Caco-2 (cell line): ENCODE measurements around the gene PTDSS2. TPM values are rescaled to one million over a fixed set of nuclear protein-coding genes. Genes with fewer than 3 reads are reported as not detected.
"Not testable (repeated sequence)": the region's sequence is repeated elsewhere in the genome, so short reads cannot be mapped to it uniquely, and the experiment has no call there.

ENCODE experiments used
- BruUV-seq: library from RNA; stranded (reverse); fragments of 400-500 nt; replicated peaks from 2 replicates; lab custom pipeline; 2021; lab: Mats Ljungman, UMichigan
- CTCF ChIA-PET: fragments of 300-600 bp; sonication (Branson Sonifier 250); formaldehyde crosslinking; loops from one replicate; lab custom pipeline; 2022; ENCODE audit warnings: antibody characterized with exemption; lab: Charles Lee
- POLR2A ChIA-PET: fragments of 300-600 bp; sonication (Branson Sonifier 250); formaldehyde crosslinking; loops from one replicate; lab custom pipeline; 2022; ENCODE audit warnings: antibody characterized with exemption; lab: Charles Lee
- DNase-seq, 2 experiments: peaks; one replicate each; pipeline versions ENCODE4 v3.0.0 to v3.0.0-alpha.2; 2020 to 2022
- H3K27me3 ChIP-seq: replicated peaks from 2 replicates; pipeline ENCODE4 v1.6.0; 2011; ENCODE audit warnings: low read length; ENCODE audit not compliant: control insufficient read depth, insufficient read depth
- H3K36me3 ChIP-seq: 2 replicates; pipeline ENCODE4 v1.5.1; 2011; ENCODE audit warnings: low read length; ENCODE audit not compliant: control insufficient read depth, insufficient read depth
- H3K4me1 ChIP-seq: fragments of 250-450 bp; sonication (Bioruptor Pico); 2 replicates; pipeline ENCODE4 v1.5.1; 2020; ENCODE audit warnings: mild to moderate bottlenecking
- H3K4me3 ChIP-seq: 2 replicates; pipeline ENCODE4 v1.5.1; 2011; ENCODE audit warnings: low read depth, mild to moderate bottlenecking, control low read depth, low read length
- H3K9me3 ChIP-seq: fragments of 250-450 bp; sonication (Bioruptor Pico); 2 replicates; pipeline ENCODE4 v1.5.1; 2020; ENCODE audit warnings: mild to moderate bottlenecking, moderate library complexity
- H3K27ac Mint-ChIP-seq: one replicate; pipeline ENCODE4 v1.8.0; 2022; ENCODE audit warnings: mixed read lengths; ENCODE audit not compliant: unreplicated experiment
- H3K27me3 Mint-ChIP-seq: one replicate; pipeline ENCODE4 v1.8.0; 2022; ENCODE audit warnings: mixed read lengths; ENCODE audit not compliant: insufficient read depth, unreplicated experiment
- H3K36me3 Mint-ChIP-seq: one replicate; pipeline ENCODE4 v1.8.0; 2022; ENCODE audit warnings: mild to moderate bottlenecking, mixed read lengths; ENCODE audit not compliant: insufficient read depth, unreplicated experiment
- H3K4me1 Mint-ChIP-seq: one replicate; pipeline ENCODE4 v1.8.0; 2022; ENCODE audit warnings: low read depth, mixed read lengths; ENCODE audit not compliant: unreplicated experiment
- H3K4me3 Mint-ChIP-seq: one replicate; pipeline ENCODE4 v1.8.0; 2022; ENCODE audit warnings: mild to moderate bottlenecking, moderate library complexity, mixed read lengths; ENCODE audit not compliant: unreplicated experiment
- H3K9me3 Mint-ChIP-seq: one replicate; pipeline ENCODE4 v1.8.0; 2022; ENCODE audit warnings: mixed read lengths; ENCODE audit not compliant: unreplicated experiment
- CTCF ChIP-seq, 2 experiments: fragments of 200-600 bp in 1 of 2; IDR thresholded peaks; 1 replicate in 1 of 2; 2 replicates in 1 of 2; pipeline versions ENCODE4 v1.5.1 to v1.8.0; 2011 to 2022; ENCODE audit warnings: antibody characterized with exemption in 1 of 2, control low read depth in 1 of 2, inconsistent platforms in 1 of 2, low read depth in 1 of 2, low read length in 1 of 2, mild to moderate bottlenecking in 1 of 2, moderate library complexity in 1 of 2; ENCODE audit not compliant: insufficient read depth in 1 of 2, severe bottlenecking in 1 of 2, unreplicated experiment in 1 of 2
- intact Hi-C: fragments of 100-400 bp; cut with micrococcal nuclease; formaldehyde crosslinking; loops from one replicate; pipeline ENCODE4 v1.10.0; 2022; ENCODE audit not compliant: unreplicated experiment
- total RNA-seq: library from RNA; stranded (reverse); gene quantifications from 2 replicates; pipeline ENCODE4 v1.2.3, GENCODE V29; 2022

Gene PTDSS2
- total RNA-seq, 1 experiment from 2014 or later = 44.3 TPM

DNA sequence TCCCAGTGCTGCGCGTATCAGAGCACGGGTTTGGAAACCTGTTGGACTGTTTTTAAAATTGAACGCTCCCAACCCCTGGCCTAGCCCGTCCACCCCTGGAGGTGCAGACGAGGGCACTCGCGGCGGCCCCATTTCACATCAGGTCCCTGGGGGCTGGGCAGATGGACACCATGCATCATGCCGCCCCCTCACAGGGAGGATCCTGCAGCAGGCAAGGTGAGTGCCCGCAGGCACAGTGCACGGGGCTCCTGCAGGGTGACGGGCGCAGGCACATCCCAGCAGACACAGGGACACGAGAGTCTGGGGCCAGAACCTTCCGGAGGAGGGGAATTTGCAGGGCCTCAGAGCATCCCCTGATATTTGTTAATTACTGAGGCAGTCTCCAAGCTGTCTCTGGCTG lies 15.6 kb upstream of the PTDSS2 start:
- intact Hi-C loops = no loop called here
- TF ChIP-seq CTCF (IDR thresholded peaks at IDR 0.05; ENCODE audit: insufficient read depth in 1 of 2, low read depth in 1 of 2, low read length in 1 of 2, severe bottlenecking in 1 of 2, unreplicated experiment in 1 of 2) = no peak
- CTCF ChIA-PET = no interaction called here
- Mint-ChIP-seq H3K9me3 (no peaks in the 10 kb centered on the region), H3K27ac (no peak overlapping the region), H3K27me3 (no peaks in the 10 kb centered on the region), H3K36me3 (peaks cover 21% of the 10 kb centered on the region), H3K4me3 (no peak overlapping the region), H3K4me1 (peaks cover under 1% of the 10 kb centered on the region)
- BruUV-seq = no TSS peak
- Histone ChIP-seq H3K36me3 (no peaks in the 10 kb centered on the region; the same call in 1 of the 2 replicates), H3K27me3 (no peaks in the 10 kb centered on the region), H3K4me1 (no peaks in the 10 kb centered on the region), H3K4me3 (no peak overlapping the region), H3K9me3 (peaks cover 11% of the 10 kb centered on the region)
- POLR2A ChIA-PET = no interaction called here
- no peak for DNase-seq

GRCh38 chr11:434999-435740 lies 14.9 kb upstream of the PTDSS2 start:
- CTCF ChIA-PET, H3K4me1 ChIP-seq, H3K27me3 ChIP-seq, H3K4me1 Mint-ChIP-seq, intact Hi-C loops, DNase-seq, H3K4me3 Mint-ChIP-seq, BruUV-seq, H3K9me3 Mint-ChIP-seq, H3K27me3 Mint-ChIP-seq, H3K27ac Mint-ChIP-seq, H3K4me3 ChIP-seq, H3K36me3 ChIP-seq: not testable (repeated sequence)
- peaks cover 11% of the 10 kb centered on the region for H3K9me3 ChIP-seq
- POLR2A ChIA-PET = interaction anchor here (0.6 kb wide), 1 partner anchor 404 kb away, joined by 6 read pairs; no protein-coding TSS in a partner anchor
- peaks cover 27% of the 10 kb centered on the region for H3K36me3 Mint-ChIP-seq

- Histone ChIP-seq H3K4me3 (no peak overlapping the region), H3K27me3 (no peaks in the 10 kb centered on the region), H3K36me3 (peaks cover 4% of the 10 kb centered on the region), H3K4me1 (no peaks in the 10 kb centered on the region; the same call in 1 of the 2 replicates), H3K9me3 (peaks cover 11% of the 10 kb centered on the region)
- intact Hi-C loops = no loop called here
- Mint-ChIP-seq H3K27ac (no peak overlapping the region), H3K9me3 (no peaks in the 10 kb centered on the region), H3K27me3 (no peaks in the 10 kb centered on the region), H3K4me3 (no peak overlapping the region), H3K4me1 (peaks cover 5% of the 10 kb centered on the region), H3K36me3 (peaks cover 25% of the 10 kb centered on the region)
- no TSS peak for BruUV-seq
- POLR2A ChIA-PET = no interaction called here
- CTCF ChIA-PET = no interaction called here
- no peak for DNase-seq
- no peak for TF ChIP-seq CTCF (IDR thresholded peaks at IDR 0.05; ENCODE audit: insufficient read depth in 1 of 2, low read depth in 1 of 2, low read length in 1 of 2, severe bottlenecking in 1 of 2, unreplicated experiment in 1 of 2)
Measured at GRCh38 chr11:437228-437870, 12.7 kb upstream of the PTDSS2 start.
